ENCODE results near the gene GPR62. TPM values are rescaled to one million over a fixed set of nuclear protein-coding genes. Genes with fewer than 3 reads are reported as not detected.

The GPR62 gene
- total and polyA plus RNA-seq, 2 donors (not counting 3 experiments of a cell fraction or from before 2014, with no cell fraction given) = 0.04 to 0.15 TPM

GRCh38 chr3:51985063-51985462 is 29.9 kb downstream of the GPR62 start:
- intact Hi-C loops (cut with micrococcal nuclease) (no loop called here), dilution Hi-C loops (cut with MboI; ENCODE audit: extremely low pct_ligation_motif_present, low sequenced_read_pairs) (no loop called here)
- peaks cover 14% of the 10 kb centered on the region for H3K4me1 ChIP-seq (ENCODE audit: control insufficient read depth, extremely low read depth, insufficient read depth, low read length)
- ChIA-PET POLR2A (no interaction called here), CTCF (no interaction called here)
- no peaks in the 10 kb centered on the region for H3K36me3 ChIP-seq (ENCODE audit: control insufficient read depth in 2 of 2, extremely low read depth in 1 of 2, insufficient read depth in 2 of 2, low read length in 2 of 2)
- no peaks in the 10 kb centered on the region for H4K20me1 ChIP-seq (replicated peaks; ENCODE audit: control insufficient read depth, extremely low read depth, insufficient read depth, low read length)
- FAIRE-seq (no peak), DNase-seq (ENCODE audit: low read depth, low spot score) (no peak)
- no peak overlapping the region for H3K4me3 ChIP-seq (replicated peaks in 1 of 3; ENCODE audit: insufficient read depth in 1 of 3, low read depth in 1 of 3, low read length in 3 of 3)
- H3K9me1 ChIP-seq (replicated peaks; ENCODE audit: control insufficient read depth, extremely low read depth, insufficient read depth, low read length) = no peaks in the 10 kb centered on the region
- H3K27ac ChIP-seq (ENCODE audit: insufficient read depth, low read depth, low read length) = no peak overlapping the region
- no peaks in the 10 kb centered on the region for H3K27me3 ChIP-seq (ENCODE audit: control insufficient read depth in 2 of 2, insufficient read depth in 2 of 2, low read length in 2 of 2)
- H3K9me3 ChIP-seq (replicated peaks; ENCODE audit: control insufficient read depth, insufficient read depth, low read length) = no peaks in the 10 kb centered on the region
- no peak overlapping the region for H3K4me2 ChIP-seq (ENCODE audit: insufficient read depth, low read length)
- H2AFZ ChIP-seq (ENCODE audit: low read depth, low read length) = no peak overlapping the region
- H3K9ac ChIP-seq (replicated peaks; ENCODE audit: extremely low read depth, insufficient read depth, low read length) = no peak overlapping the region
- no peaks in the 10 kb centered on the region for H3K79me2 ChIP-seq (ENCODE audit: control insufficient read depth, insufficient read depth, low read length)
- TF ChIP-seq POLR2A (IDR thresholded peaks at IDR 0.05; ENCODE audit: low read depth, low read length) (no peak), EZH2 (IDR thresholded peaks at IDR 0.05; ENCODE audit: borderline replicate concordance, low read depth, low read length, severe bottlenecking) (no peak), FOS (IDR thresholded peaks at IDR 0.05; ENCODE audit: borderline replicate concordance, insufficient read depth, low read length) (no peak), GATA2 (IDR thresholded peaks at IDR 0.05; ENCODE audit: insufficient read depth, insufficient read length, low read depth, low read length) (no peak), POLR2AphosphoS5 (IDR thresholded peaks at IDR 0.05; ENCODE audit: insufficient read depth, low read depth, low read length) (no peak), JUN (IDR thresholded peaks at IDR 0.05; ENCODE audit: borderline replicate concordance, insufficient read depth, insufficient read length, low read depth) (no peak), MAX (IDR thresholded peaks at IDR 0.05; ENCODE audit: insufficient read depth, insufficient read length) (no peak), MYC (IDR thresholded peaks at IDR 0.05; ENCODE audit: low read depth, low read length) (no peak)
- TF ChIP-seq, protein P1, sequence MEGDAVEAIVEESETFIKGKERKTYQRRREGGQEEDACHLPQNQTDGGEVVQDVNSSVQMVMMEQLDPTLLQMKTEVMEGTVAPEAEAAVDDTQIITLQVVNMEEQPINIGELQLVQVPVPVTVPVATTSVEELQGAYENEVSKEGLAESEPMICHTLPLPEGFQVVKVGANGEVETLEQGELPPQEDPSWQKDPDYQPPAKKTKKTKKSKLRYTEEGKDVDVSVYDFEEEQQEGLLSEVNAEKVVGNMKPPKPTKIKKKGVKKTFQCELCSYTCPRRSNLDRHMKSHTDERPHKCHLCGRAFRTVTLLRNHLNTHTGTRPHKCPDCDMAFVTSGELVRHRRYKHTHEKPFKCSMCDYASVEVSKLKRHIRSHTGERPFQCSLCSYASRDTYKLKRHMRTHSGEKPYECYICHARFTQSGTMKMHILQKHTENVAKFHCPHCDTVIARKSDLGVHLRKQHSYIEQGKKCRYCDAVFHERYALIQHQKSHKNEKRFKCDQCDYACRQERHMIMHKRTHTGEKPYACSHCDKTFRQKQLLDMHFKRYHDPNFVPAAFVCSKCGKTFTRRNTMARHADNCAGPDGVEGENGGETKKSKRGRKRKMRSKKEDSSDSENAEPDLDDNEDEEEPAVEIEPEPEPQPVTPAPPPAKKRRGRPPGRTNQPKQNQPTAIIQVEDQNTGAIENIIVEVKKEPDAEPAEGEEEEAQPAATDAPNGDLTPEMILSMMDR (IDR thresholded peaks at IDR 0.05; ENCODE audit: extremely low read depth in 1 of 2, insufficient read depth in 1 of 2, low read depth in 1 of 2, low read length in 2 of 2) = no peak
- no TSS peak for BruUV-seq (replicated peaks)

Measured in endothelial cell of umbilical vein (primary cell).